K562 (cell line): Measurements from ENCODE around the gene LY6G6F. TPM values are rescaled to one million over a fixed set of nuclear protein-coding genes. Genes with fewer than 3 reads are reported as not detected.

ENCODE experiments used
- ATAC-seq: fragments of 200-7000 bp; cut with Tn5 transposase; 3 replicates; pipeline ENCODE4 v1.9.1; 2020; ENCODE audit warnings: moderate library complexity
- BruUV-seq: library from RNA; stranded (reverse); fragments of 400-500 nt; replicated peaks from 2 replicates; lab custom pipeline; 2021; lab: Mats Ljungman, UMichigan
- CTCF ChIA-PET: fragments of 300-600 bp; formaldehyde crosslinking; extraction: SDS; loops from one replicate; lab custom pipeline; 2021; ENCODE audit warnings: low intra/inter-chr PET ratio; lab: Yijun Ruan, JAX
- POLR2A ChIA-PET: fragments of 300-600, 350-650 bp; sonication (Branson Sonifier 250); formaldehyde crosslinking; extraction: SDS; loops from one replicate; lab custom pipeline; 2021; ENCODE audit warnings: antibody characterized with exemption, inconsistent platforms; lab: Yijun Ruan, JAX
- DNase-seq, 4 experiments: peaks; one replicate each; pipeline versions ENCODE4 v3.0.0 to v3.0.0-alpha.2; 2011 to 2018; ENCODE audit warnings: low spot score in 3 of 4, mixed read lengths in 3 of 4; ENCODE audit errors: extremely low read depth in 1 of 4
- FAIRE-seq: peaks from 2 replicates; lab custom pipeline; 2011; peaks lifted over from hg19 to GRCh38; lab: Jason Lieb, UNC
- H2AFZ ChIP-seq: 2 replicates; pipeline ENCODE4 v1.6.0; 2011; ENCODE audit warnings: low read depth, low read length, control low read depth, inconsistent platforms
- H3K27ac ChIP-seq: fragments of 200-600 bp; 3 replicates; pipeline ENCODE4 v1.8.0; 2011; ENCODE audit warnings: low read depth, mild to moderate bottlenecking, control low read depth, inconsistent platforms, low read length, moderate library complexity, mixed read lengths; ENCODE audit errors: extremely low read depth
- H3K27me3 ChIP-seq, 2 experiments: fragments of 300-600 bp in 1 of 2; 2 replicates in 1 of 2; 3 replicates in 1 of 2; pipeline versions ENCODE4 v1.6.0 to v1.8.0; 2011; ENCODE audit warnings: inconsistent platforms in 2 of 2, low read length in 2 of 2, mild to moderate bottlenecking in 1 of 2, mixed read lengths in 1 of 2, moderate library complexity in 1 of 2; ENCODE audit not compliant: control insufficient read depth in 2 of 2, insufficient read depth in 2 of 2
- H3K36me3 ChIP-seq: fragments of 300-600 bp; 3 replicates; pipeline ENCODE4 v1.8.0; 2011; ENCODE audit warnings: mild to moderate bottlenecking, low read length, inconsistent platforms; ENCODE audit not compliant: control insufficient read depth, insufficient read depth
- H3K4me1 ChIP-seq, 2 experiments: fragments of 200-600 bp in 1 of 2; replicated peaks in 1 of 2; 2 replicates in 1 of 2; 3 replicates in 1 of 2; pipeline versions ENCODE4 v1.5.1 to v1.8.0; 2011; ENCODE audit warnings: inconsistent platforms in 2 of 2, low read length in 2 of 2, mild to moderate bottlenecking in 1 of 2, mixed read lengths in 1 of 2, moderate library complexity in 1 of 2; ENCODE audit not compliant: control insufficient read depth in 2 of 2, insufficient read depth in 2 of 2
- H3K4me2 ChIP-seq: 2 replicates; pipeline ENCODE4 v1.6.1; 2011; ENCODE audit warnings: low read length, control low read depth, inconsistent platforms, mixed read lengths; ENCODE audit not compliant: insufficient read depth
- H3K4me3 ChIP-seq: fragments of 200-600 bp; sonication (generic), shearing (Covaris generic); 2 replicates; pipeline ENCODE4 v1.5.1; 2016; ENCODE audit warnings: control low read depth, inconsistent platforms
- H3K79me2 ChIP-seq: fragments of 200-600 bp; 3 replicates; pipeline ENCODE4 v1.8.0; 2011; ENCODE audit warnings: low read length, inconsistent platforms; ENCODE audit not compliant: control insufficient read depth, insufficient read depth
- H3K9ac ChIP-seq, 2 experiments: 2 replicates each; pipeline versions ENCODE4 v1.6.0 to v1.6.1; 2011; ENCODE audit warnings: low read depth in 2 of 2, low read length in 2 of 2, control low read depth in 1 of 2, inconsistent platforms in 1 of 2, mild to moderate bottlenecking in 1 of 2, mixed read lengths in 1 of 2; ENCODE audit not compliant: insufficient read depth in 1 of 2
- H3K9me1 ChIP-seq: one replicate; pipeline ENCODE4 v1.6.0; 2011; ENCODE audit warnings: inconsistent platforms, mild to moderate bottlenecking, low read length, moderate library complexity; ENCODE audit not compliant: control insufficient read depth, insufficient read depth
- H3K9me3 ChIP-seq: replicated peaks from 2 replicates; pipeline ENCODE4 v1.5.1; 2011; ENCODE audit warnings: low read depth, low read length, inconsistent platforms; ENCODE audit not compliant: control insufficient read depth, insufficient read depth
- H4K20me1 ChIP-seq: replicated peaks from 2 replicates; pipeline ENCODE4 v1.6.1; 2011; ENCODE audit warnings: low read length, inconsistent platforms, mixed read lengths; ENCODE audit not compliant: control insufficient read depth, insufficient read depth
- CCNT2 ChIP-seq: IDR thresholded peaks from 2 replicates; pipeline ENCODE4 v1.6.1; 2011; ENCODE audit warnings: borderline replicate concordance, low read depth, mild to moderate bottlenecking, moderate library complexity, mixed read lengths, low read length; ENCODE audit not compliant: insufficient read length; ENCODE audit errors: extremely low read depth
- CSDE1 ChIP-seq, 2 experiments: fragments of 450-650 bp; IDR thresholded peaks; 2 replicates each; pipeline ENCODE4 v1.6.1; 2016; ENCODE audit warnings: mild to moderate bottlenecking in 1 of 2
- GABPB1 ChIP-seq: sonication (generic); formaldehyde crosslinking; IDR thresholded peaks from 2 replicates; pipeline ENCODE4 v1.8.0; 2022; ENCODE audit warnings: mild to moderate bottlenecking, missing genetic modification reagents
- HDGF ChIP-seq: fragments of 450-650 bp; IDR thresholded peaks from 2 replicates; pipeline ENCODE4 v1.6.1; 2016
- IRF2 ChIP-seq: sonication (generic); formaldehyde crosslinking; IDR thresholded peaks from 2 replicates; pipeline ENCODE4 v1.8.1; 2022; ENCODE audit warnings: mild to moderate bottlenecking, missing genetic modification reagents
- PTBP1 ChIP-seq: fragments of 200-400 bp; formaldehyde crosslinking; IDR thresholded peaks from 2 replicates; pipeline ENCODE4 v1.6.1; 2017; ENCODE audit warnings: low read depth, low read length
- PTRF ChIP-seq: fragments of 450-650 bp; IDR thresholded peaks from 2 replicates; pipeline ENCODE4 v1.6.1; 2016; ENCODE audit warnings: mild to moderate bottlenecking, missing genetic modification characterization, missing compliant biosample characterization
- RNF2 ChIP-seq: sonication (generic); IDR thresholded peaks from 2 replicates; pipeline ENCODE4 v1.6.1; 2016
- SMAD1 ChIP-seq: fragments of 150-350 bp; IDR thresholded peaks from 2 replicates; pipeline ENCODE4 v1.6.1; 2014; ENCODE audit warnings: low read length, low read depth; ENCODE audit not compliant: partially characterized antibody
- SP2 ChIP-seq: IDR thresholded peaks from 2 replicates; pipeline ENCODE4 v1.6.1; 2011; ENCODE audit warnings: mild to moderate bottlenecking, low read depth, low read length, moderate library complexity; ENCODE audit not compliant: poor library complexity, severe bottlenecking; ENCODE audit errors: extremely low read depth
- SREBF1 ChIP-seq: fragments of 150-350 bp; IDR thresholded peaks from 2 replicates; pipeline ENCODE4 v1.6.1; 2014; ENCODE audit warnings: antibody characterized with exemption, low read depth, low read length, borderline replicate concordance
- ZNF232 ChIP-seq: sonication (generic); formaldehyde crosslinking; IDR thresholded peaks from 2 replicates; pipeline ENCODE4 v1.8.0; 2022; ENCODE audit warnings: mild to moderate bottlenecking, missing genetic modification reagents
- WGBS: fragments of 100-300 bp; shearing (Covaris generic); methylation state at CpG from one replicate; pipeline ENCODE4 v1.1.6; 2016; ENCODE audit warnings: low coverage, mixed read lengths; ENCODE audit not compliant: insufficient coverage; ENCODE audit errors: missing lambda C conversion rate; 5-methylcytosine and 5-hydroxymethylcytosine counted together
- in situ Hi-C: fragments of 300-500 bp; cut with MboI; formaldehyde crosslinking; loops from 4 replicates; pipeline ENCODE4 v1.15.0; 2018; ENCODE audit warnings: inconsistent platforms, mixed read lengths
- intact Hi-C: fragments of 100-400 bp; cut with micrococcal nuclease; formaldehyde crosslinking; loops from 2 replicates; pipeline ENCODE4 v1.14.2; 2022
- polyA plus RNA-seq, 8 experiments: library from polyadenylated mRNA; depleted of rRNA in 4 of 8; stranded (reverse) in 5 of 8; unstranded in 3 of 8; fragments of >200 nt; fragmentation: Nextera tagmentation in 2 of 8; fragmentation: Illumina TruSeq in 1 of 8; extraction: Ambion mirVana in 2 of 8; extraction: Trizol in 1 of 8; gene quantifications; 2 replicates each; pipeline versions ENCODE4 v1.2.1 to v1.2.3, GENCODE V29; 2011 to 2014; ENCODE audit warnings: inconsistent platforms in 1 of 8, missing spikeins in 1 of 8
- total RNA-seq, 7 experiments: library from RNA; depleted of rRNA in 6 of 7; stranded (reverse); fragments of >200 nt in 6 of 7; fragmentation: Illumina TruSeq in 2 of 7; extraction: Trizol in 2 of 7; gene quantifications; 2 replicates each; pipeline versions ENCODE4 v1.2.1 to v1.2.3, GENCODE V29; 2011 to 2021; ENCODE audit warnings: low replicate concordance in 1 of 7
- TF ChIP-seq, protein P1 (sequence below): fragments of 250-450 bp; sonication (Bioruptor Pico); IDR thresholded peaks from 2 replicates; pipeline ENCODE4 v1.5.0; 2021; ENCODE audit warnings: mild to moderate bottlenecking, borderline replicate concordance
- TF ChIP-seq, protein P2 (sequence below): IDR thresholded peaks from 3 replicates; pipeline ENCODE4 v1.6.1; 2011; ENCODE audit warnings: borderline replicate concordance, mild to moderate bottlenecking; ENCODE audit not compliant: insufficient read length, insufficient read depth
- TF ChIP-seq, protein P3 (sequence below): fragments of 250-450 bp; sonication (Bioruptor Pico); IDR thresholded peaks from 2 replicates; pipeline ENCODE4 v1.9.0; 2021; ENCODE audit warnings: mild to moderate bottlenecking, inconsistent platforms

The LY6G6F gene
- total and polyA plus RNA-seq, 9 of the 15 experiments (the other 6 are each of a cell fraction or from before 2014, with no cell fraction given) = 0.14 to 0.50 (median 0.28) TPM; not detected in 2

- ChIA-PET POLR2A (interaction anchor here (0.6 to 9.7 kb wide), 6 partner anchors 9 to 38 kb away, joined by 3 to 158 read pairs (median 11); partner anchors contain the start of genes CSNK2B, GPANK1 and MSH5), CTCF (no interaction called here)
- 73% methylated on average over 5 of the region's 5 CpGs for WGBS
- DNase-seq (no peak), FAIRE-seq (no peak), ATAC-seq (no peak)
- Histone ChIP-seq H3K9me1 (peaks cover 5% of the 10 kb centered on the region), H3K4me1 (peaks cover 15 to 22% of the 10 kb centered on the region in 2 experiments), H3K27me3 (no peaks in the 10 kb centered on the region), H3K36me3 (peaks cover 54% of the 10 kb centered on the region), H3K9me3 (no peaks in the 10 kb centered on the region), H2AFZ (no peak overlapping the region), H3K79me2 (peaks cover 54% of the 10 kb centered on the region), H3K9ac (peak overlapping the region; percentile 32 to 93; a peak in 2 of 4 replicates), H3K27ac (peak overlapping the region; percentile 14; the same call in 1 of the 3 replicates), H3K4me2 (peak overlapping the region; percentile 87), H3K4me3 (no peak overlapping the region), H4K20me1 (no peaks in the 10 kb centered on the region; the same call in 1 of the 2 replicates)
- BruUV-seq = no TSS peak
- in situ Hi-C loops = no loop called here
- intact Hi-C loops = no loop called here
- TF ChIP-seq HDGF (peak; percentile 93), PTBP1 (no peak), CCNT2 (no peak), SMAD1 (no peak), SREBF1 (0 out of 2 replicates have a peak, but pooled peaks have one; percentile 23), SP2 (peak; percentile 13), CSDE1 (IDR thresholded peaks at IDR 0.05) (peak in 1 of 2 experiments; percentile 37; a peak in 1 of 4 replicates), RNF2 (no peak), GABPB1 (CRISPR knock-in tag) (0 out of 2 replicates have a peak, but pooled peaks have one; percentile 16), PTRF (tag) (no peak), ZNF232 (CRISPR knock-in tag) (peak; percentile 69; the same call in 1 of the 2 replicates), IRF2 (CRISPR knock-in tag) (peak; percentile 60; the same call in 1 of the 2 replicates)
- TF ChIP-seq, protein P1, sequence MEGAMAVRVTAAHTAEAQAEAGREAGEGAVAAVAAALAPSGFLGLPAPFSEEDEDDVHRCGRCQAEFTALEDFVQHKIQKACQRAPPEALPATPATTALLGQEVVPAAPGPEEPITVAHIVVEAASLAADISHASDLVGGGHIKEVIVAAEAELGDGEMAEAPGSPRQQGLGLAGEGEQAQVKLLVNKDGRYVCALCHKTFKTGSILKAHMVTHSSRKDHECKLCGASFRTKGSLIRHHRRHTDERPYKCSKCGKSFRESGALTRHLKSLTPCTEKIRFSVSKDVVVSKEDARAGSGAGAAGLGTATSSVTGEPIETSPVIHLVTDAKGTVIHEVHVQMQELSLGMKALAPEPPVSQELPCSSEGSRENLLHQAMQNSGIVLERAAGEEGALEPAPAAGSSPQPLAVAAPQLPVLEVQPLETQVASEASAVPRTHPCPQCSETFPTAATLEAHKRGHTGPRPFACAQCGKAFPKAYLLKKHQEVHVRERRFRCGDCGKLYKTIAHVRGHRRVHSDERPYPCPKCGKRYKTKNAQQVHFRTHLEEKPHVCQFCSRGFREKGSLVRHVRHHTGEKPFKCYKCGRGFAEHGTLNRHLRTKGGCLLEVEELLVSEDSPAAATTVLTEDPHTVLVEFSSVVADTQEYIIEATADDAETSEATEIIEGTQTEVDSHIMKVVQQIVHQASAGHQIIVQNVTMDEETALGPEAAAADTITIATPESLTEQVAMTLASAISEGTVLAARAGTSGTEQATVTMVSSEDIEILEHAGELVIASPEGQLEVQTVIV (CRISPR knock-in tag) = no peak
- TF ChIP-seq, protein P2, sequence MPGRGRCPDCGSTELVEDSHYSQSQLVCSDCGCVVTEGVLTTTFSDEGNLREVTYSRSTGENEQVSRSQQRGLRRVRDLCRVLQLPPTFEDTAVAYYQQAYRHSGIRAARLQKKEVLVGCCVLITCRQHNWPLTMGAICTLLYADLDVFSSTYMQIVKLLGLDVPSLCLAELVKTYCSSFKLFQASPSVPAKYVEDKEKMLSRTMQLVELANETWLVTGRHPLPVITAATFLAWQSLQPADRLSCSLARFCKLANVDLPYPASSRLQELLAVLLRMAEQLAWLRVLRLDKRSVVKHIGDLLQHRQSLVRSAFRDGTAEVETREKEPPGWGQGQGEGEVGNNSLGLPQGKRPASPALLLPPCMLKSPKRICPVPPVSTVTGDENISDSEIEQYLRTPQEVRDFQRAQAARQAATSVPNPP = no peak
- TF ChIP-seq, protein P3, sequence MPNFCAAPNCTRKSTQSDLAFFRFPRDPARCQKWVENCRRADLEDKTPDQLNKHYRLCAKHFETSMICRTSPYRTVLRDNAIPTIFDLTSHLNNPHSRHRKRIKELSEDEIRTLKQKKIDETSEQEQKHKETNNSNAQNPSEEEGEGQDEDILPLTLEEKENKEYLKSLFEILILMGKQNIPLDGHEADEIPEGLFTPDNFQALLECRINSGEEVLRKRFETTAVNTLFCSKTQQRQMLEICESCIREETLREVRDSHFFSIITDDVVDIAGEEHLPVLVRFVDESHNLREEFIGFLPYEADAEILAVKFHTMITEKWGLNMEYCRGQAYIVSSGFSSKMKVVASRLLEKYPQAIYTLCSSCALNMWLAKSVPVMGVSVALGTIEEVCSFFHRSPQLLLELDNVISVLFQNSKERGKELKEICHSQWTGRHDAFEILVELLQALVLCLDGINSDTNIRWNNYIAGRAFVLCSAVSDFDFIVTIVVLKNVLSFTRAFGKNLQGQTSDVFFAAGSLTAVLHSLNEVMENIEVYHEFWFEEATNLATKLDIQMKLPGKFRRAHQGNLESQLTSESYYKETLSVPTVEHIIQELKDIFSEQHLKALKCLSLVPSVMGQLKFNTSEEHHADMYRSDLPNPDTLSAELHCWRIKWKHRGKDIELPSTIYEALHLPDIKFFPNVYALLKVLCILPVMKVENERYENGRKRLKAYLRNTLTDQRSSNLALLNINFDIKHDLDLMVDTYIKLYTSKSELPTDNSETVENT = 0 out of 2 replicates have a peak, but pooled peaks have one; percentile 17
Measured at GRCh38 chr6:31700740-31701401, 5.8 kb upstream of the LY6G6F start.
